ENCODE results near the gene FXYD1. TPM values are rescaled to one million over a fixed set of nuclear protein-coding genes. Genes with fewer than 3 reads are reported as not detected.

FXYD1 gene
- total and polyA plus RNA-seq, 2 experiments from 2014 or later: 0.43 to 1.2 TPM

- in situ Hi-C loops (cut with MboI): no loop called here
These were observed 3.2 kb upstream of the FXYD1 start for GRCh38 chr19:35135389-35135909.

GRCh38 chr19:35136231-35136630, 2.4 kb upstream of the FXYD1 start:
- H3K9me2 ChIP-seq (ENCODE audit: insufficient read depth): no peaks in the 10 kb centered on the region
- in situ Hi-C loops (cut with MboI): no loop called here
- no peak overlapping the region for H2AFZ ChIP-seq
- peaks cover 13% of the 10 kb centered on the region; the same call in 1 of the 2 replicates for H3K4me1 ChIP-seq (ENCODE audit: insufficient read depth)
- DNase-seq: no peak
- H3K79me2 ChIP-seq (ENCODE audit: insufficient read depth): no peaks in the 10 kb centered on the region
- H3K4me2 ChIP-seq (ENCODE audit: unreplicated experiment): no peak overlapping the region
- H3F3A ChIP-seq (ENCODE audit: insufficient read depth): no peaks in the 10 kb centered on the region
- 70 to 77% methylated on average over 11 of the region's 11 CpGs for WGBS, 2 experiments (ENCODE audit: low coverage in 1 of 2, low lambda C conversion rate in 2 of 2, missing lambda C conversion rate in 2 of 2)
- no peaks in the 10 kb centered on the region for H3K36me3 ChIP-seq (ENCODE audit: low read depth)
- H4K20me1 ChIP-seq (ENCODE audit: insufficient read depth): no peaks in the 10 kb centered on the region
- H3K9ac ChIP-seq: no peak overlapping the region
- TF ChIP-seq EZH2phosphoT487 (IDR thresholded peaks at IDR 0.05; ENCODE audit: insufficient read depth, low read depth): no peak
- TF ChIP-seq EZH2 (IDR thresholded peaks at IDR 0.05; ENCODE audit: insufficient read depth, poor library complexity, severe bottlenecking): no peak
- no peak overlapping the region for H3K27ac ChIP-seq
- peaks cover 10% of the 10 kb centered on the region for H3K27me3 ChIP-seq (replicated peaks; ENCODE audit: insufficient read depth)
- H3K4me3 ChIP-seq: no peak overlapping the region
- no peaks in the 10 kb centered on the region for H3K9me3 ChIP-seq (ENCODE audit: low read depth)

More at GRCh38 chr19:35135389-35135909, 3.2 kb upstream of the FXYD1 start:
- Histone ChIP-seq H3K9ac (no peak overlapping the region), H3K27me3 (replicated peaks; ENCODE audit: insufficient read depth) (peaks cover 10% of the 10 kb centered on the region), H3K79me2 (ENCODE audit: insufficient read depth) (no peaks in the 10 kb centered on the region), H3K4me2 (ENCODE audit: unreplicated experiment) (no peak overlapping the region), H3K4me3 (no peak overlapping the region), H3K36me3 (ENCODE audit: low read depth) (no peaks in the 10 kb centered on the region), H4K20me1 (ENCODE audit: insufficient read depth) (no peaks in the 10 kb centered on the region), H3K27ac (no peak overlapping the region), H3K9me3 (ENCODE audit: low read depth) (no peaks in the 10 kb centered on the region), H3K9me2 (ENCODE audit: insufficient read depth) (no peaks in the 10 kb centered on the region), H3F3A (ENCODE audit: insufficient read depth) (no peaks in the 10 kb centered on the region), H2AFZ (no peak overlapping the region), H3K4me1 (ENCODE audit: insufficient read depth) (peaks cover 13% of the 10 kb centered on the region; the same call in 1 of the 2 replicates)
- TF ChIP-seq EZH2 (IDR thresholded peaks at IDR 0.05; ENCODE audit: insufficient read depth, poor library complexity, severe bottlenecking) (no peak), EZH2phosphoT487 (IDR thresholded peaks at IDR 0.05; ENCODE audit: insufficient read depth, low read depth) (no peak)
- 0 to 4% methylated on average over 2 to 7 of the region's 7 CpGs for WGBS, 2 experiments (ENCODE audit: low coverage in 1 of 2, low lambda C conversion rate in 2 of 2, missing lambda C conversion rate in 2 of 2)
- peak; percentile 67 for DNase-seq

GRCh38 chr19:35136977-35137702, 1.5 kb upstream of the FXYD1 start:
- H3K9ac ChIP-seq: no peak overlapping the region
- peaks cover 13% of the 10 kb centered on the region; the same call in 1 of the 2 replicates for H3K4me1 ChIP-seq (ENCODE audit: insufficient read depth)
- in situ Hi-C loops (cut with MboI): no loop called here
- no peak overlapping the region for H3K4me3 ChIP-seq
- H3K79me2 ChIP-seq (ENCODE audit: insufficient read depth): no peaks in the 10 kb centered on the region
- peak; percentile 9 for DNase-seq
- no peak overlapping the region for H3K27ac ChIP-seq
- no peak overlapping the region for H3K4me2 ChIP-seq (ENCODE audit: unreplicated experiment)
- no peaks in the 10 kb centered on the region for H3F3A ChIP-seq (ENCODE audit: insufficient read depth)
- no peaks in the 10 kb centered on the region for H3K9me2 ChIP-seq (ENCODE audit: insufficient read depth)
- no peak for TF ChIP-seq EZH2 (IDR thresholded peaks at IDR 0.05; ENCODE audit: insufficient read depth, poor library complexity, severe bottlenecking)
- TF ChIP-seq EZH2phosphoT487 (IDR thresholded peaks at IDR 0.05; ENCODE audit: insufficient read depth, low read depth): no peak
- 19 to 23% methylated on average over 9 of the region's 9 CpGs for WGBS, 2 experiments (ENCODE audit: low coverage in 1 of 2, low lambda C conversion rate in 2 of 2, missing lambda C conversion rate in 2 of 2)
- H4K20me1 ChIP-seq (ENCODE audit: insufficient read depth): no peaks in the 10 kb centered on the region
- H3K36me3 ChIP-seq (ENCODE audit: low read depth): no peaks in the 10 kb centered on the region
- peaks cover 10% of the 10 kb centered on the region for H3K27me3 ChIP-seq (replicated peaks; ENCODE audit: insufficient read depth)
- no peaks in the 10 kb centered on the region for H3K9me3 ChIP-seq (ENCODE audit: low read depth)
- H2AFZ ChIP-seq: no peak overlapping the region

- H3K9ac ChIP-seq: no peak overlapping the region
- peaks cover 10% of the 10 kb centered on the region for H3K27me3 ChIP-seq (replicated peaks; ENCODE audit: insufficient read depth)
- no peak overlapping the region for H2AFZ ChIP-seq
- H3K4me3 ChIP-seq: no peak overlapping the region
- no peak for TF ChIP-seq EZH2 (IDR thresholded peaks at IDR 0.05; ENCODE audit: insufficient read depth, poor library complexity, severe bottlenecking)
- TF ChIP-seq EZH2phosphoT487 (IDR thresholded peaks at IDR 0.05; ENCODE audit: insufficient read depth, low read depth): no peak
- peaks cover 13% of the 10 kb centered on the region; the same call in 1 of the 2 replicates for H3K4me1 ChIP-seq (ENCODE audit: insufficient read depth)
- DNase-seq: no peak
- WGBS, 2 experiments (ENCODE audit: low coverage in 1 of 2, low lambda C conversion rate in 2 of 2, missing lambda C conversion rate in 2 of 2): 41 to 50% methylated on average over 7 to 12 of the region's 12 CpGs
- no peaks in the 10 kb centered on the region for H4K20me1 ChIP-seq (ENCODE audit: insufficient read depth)
- no peaks in the 10 kb centered on the region for H3K79me2 ChIP-seq (ENCODE audit: insufficient read depth)
- H3K9me3 ChIP-seq (ENCODE audit: low read depth): no peaks in the 10 kb centered on the region
- no peaks in the 10 kb centered on the region for H3K36me3 ChIP-seq (ENCODE audit: low read depth)
- in situ Hi-C loops (cut with MboI): no loop called here
- H3K4me2 ChIP-seq (ENCODE audit: unreplicated experiment): no peak overlapping the region
- no peaks in the 10 kb centered on the region for H3F3A ChIP-seq (ENCODE audit: insufficient read depth)
- no peaks in the 10 kb centered on the region for H3K9me2 ChIP-seq (ENCODE audit: insufficient read depth)
- H3K27ac ChIP-seq: no peak overlapping the region
These were observed 1.8 kb downstream of the FXYD1 start for GRCh38 chr19:35140207-35140961.

Data from GM23248 (cell line).